Karpas-422 (cell line): ENCODE measurements around the gene CEBPZ. TPM values are rescaled to one million over a fixed set of nuclear protein-coding genes. Genes with fewer than 3 reads are reported as not detected.
A peak's percentile ranks its signal among the peaks of the same experiment; 100 is the strongest.

Source experiments
- DNase-seq: peaks from one replicate; pipeline ENCODE4 v3.0.0-alpha.2; 2015
- H2AFZ ChIP-seq: fragments of 200-600 bp; sonication (generic); 2 replicates; pipeline ENCODE4 v1.6.1; 2014; ENCODE audit warnings: antibody characterized with exemption, low read length, mixed read lengths
- H3K27ac ChIP-seq: fragments of 200-600 bp; sonication (generic); 2 replicates; pipeline ENCODE4 v1.5.1; 2014; ENCODE audit warnings: mild to moderate bottlenecking, low read length, moderate library complexity
- H3K27me3 ChIP-seq: fragments of 200-600 bp; sonication (generic); 2 replicates; pipeline ENCODE4 v1.6.1; 2014; ENCODE audit warnings: low read length, mixed read lengths
- H3K36me3 ChIP-seq: fragments of 200-600 bp; sonication (generic); 2 replicates; pipeline ENCODE4 v1.6.1; 2014; ENCODE audit warnings: low read length, mixed read lengths; ENCODE audit not compliant: insufficient read depth
- H3K4me1 ChIP-seq: fragments of 200-600 bp; sonication (generic); 2 replicates; pipeline ENCODE4 v1.6.1; 2014; ENCODE audit warnings: mild to moderate bottlenecking, low read length, mixed read lengths
- H3K4me2 ChIP-seq: fragments of 200-600 bp; sonication (generic); 2 replicates; pipeline ENCODE4 v1.6.1; 2014; ENCODE audit warnings: low read length, low read depth, mild to moderate bottlenecking; ENCODE audit not compliant: poor library complexity, severe bottlenecking
- H3K4me3 ChIP-seq: fragments of 200-600 bp; sonication (generic); 2 replicates; pipeline ENCODE4 v1.5.1; 2014; ENCODE audit warnings: mild to moderate bottlenecking, antibody characterized with exemption, low read length, mixed read lengths
- H3K79me2 ChIP-seq: fragments of 200-600 bp; sonication (generic); 2 replicates; pipeline ENCODE4 v1.6.1; 2014; ENCODE audit warnings: mild to moderate bottlenecking, low read length, mixed read lengths
- H3K9ac ChIP-seq: fragments of 200-600 bp; sonication (generic); 2 replicates; pipeline ENCODE4 v1.6.0; 2014; ENCODE audit warnings: low read length
- H3K9me2 ChIP-seq: fragments of 200-600 bp; sonication (generic), shearing (Covaris generic); replicated peaks from 2 replicates; pipeline ENCODE4 v1.6.0; 2014; ENCODE audit warnings: mild to moderate bottlenecking, low read length, moderate library complexity; ENCODE audit not compliant: insufficient read depth
- H3K9me3 ChIP-seq: fragments of 300-700, 200-600 bp; sonication (generic); 2 replicates; pipeline ENCODE4 v1.6.1; 2014; ENCODE audit warnings: low read length, mixed read lengths
- H4K20me1 ChIP-seq: fragments of 200-600 bp; sonication (generic); 2 replicates; pipeline ENCODE4 v1.6.1; 2014; ENCODE audit warnings: mild to moderate bottlenecking, antibody characterized with exemption, low read length, low read depth; ENCODE audit not compliant: insufficient read depth
- total RNA-seq: library from RNA; depleted of rRNA; stranded (reverse); fragments of >200 nt; shearing (Covaris generic); gene quantifications from 2 replicates; pipeline ENCODE4 v1.2.3, GENCODE V29; 2014; ENCODE audit warnings: low replicate concordance; rRNA removed

CEBPZ gene, protein sequence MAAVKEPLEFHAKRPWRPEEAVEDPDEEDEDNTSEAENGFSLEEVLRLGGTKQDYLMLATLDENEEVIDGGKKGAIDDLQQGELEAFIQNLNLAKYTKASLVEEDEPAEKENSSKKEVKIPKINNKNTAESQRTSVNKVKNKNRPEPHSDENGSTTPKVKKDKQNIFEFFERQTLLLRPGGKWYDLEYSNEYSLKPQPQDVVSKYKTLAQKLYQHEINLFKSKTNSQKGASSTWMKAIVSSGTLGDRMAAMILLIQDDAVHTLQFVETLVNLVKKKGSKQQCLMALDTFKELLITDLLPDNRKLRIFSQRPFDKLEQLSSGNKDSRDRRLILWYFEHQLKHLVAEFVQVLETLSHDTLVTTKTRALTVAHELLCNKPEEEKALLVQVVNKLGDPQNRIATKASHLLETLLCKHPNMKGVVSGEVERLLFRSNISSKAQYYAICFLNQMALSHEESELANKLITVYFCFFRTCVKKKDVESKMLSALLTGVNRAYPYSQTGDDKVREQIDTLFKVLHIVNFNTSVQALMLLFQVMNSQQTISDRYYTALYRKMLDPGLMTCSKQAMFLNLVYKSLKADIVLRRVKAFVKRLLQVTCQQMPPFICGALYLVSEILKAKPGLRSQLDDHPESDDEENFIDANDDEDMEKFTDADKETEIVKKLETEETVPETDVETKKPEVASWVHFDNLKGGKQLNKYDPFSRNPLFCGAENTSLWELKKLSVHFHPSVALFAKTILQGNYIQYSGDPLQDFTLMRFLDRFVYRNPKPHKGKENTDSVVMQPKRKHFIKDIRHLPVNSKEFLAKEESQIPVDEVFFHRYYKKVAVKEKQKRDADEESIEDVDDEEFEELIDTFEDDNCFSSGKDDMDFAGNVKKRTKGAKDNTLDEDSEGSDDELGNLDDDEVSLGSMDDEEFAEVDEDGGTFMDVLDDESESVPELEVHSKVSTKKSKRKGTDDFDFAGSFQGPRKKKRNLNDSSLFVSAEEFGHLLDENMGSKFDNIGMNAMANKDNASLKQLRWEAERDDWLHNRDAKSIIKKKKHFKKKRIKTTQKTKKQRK
- 38.5 and 48.2 TPM in 2 replicates for total RNA-seq

DNA sequence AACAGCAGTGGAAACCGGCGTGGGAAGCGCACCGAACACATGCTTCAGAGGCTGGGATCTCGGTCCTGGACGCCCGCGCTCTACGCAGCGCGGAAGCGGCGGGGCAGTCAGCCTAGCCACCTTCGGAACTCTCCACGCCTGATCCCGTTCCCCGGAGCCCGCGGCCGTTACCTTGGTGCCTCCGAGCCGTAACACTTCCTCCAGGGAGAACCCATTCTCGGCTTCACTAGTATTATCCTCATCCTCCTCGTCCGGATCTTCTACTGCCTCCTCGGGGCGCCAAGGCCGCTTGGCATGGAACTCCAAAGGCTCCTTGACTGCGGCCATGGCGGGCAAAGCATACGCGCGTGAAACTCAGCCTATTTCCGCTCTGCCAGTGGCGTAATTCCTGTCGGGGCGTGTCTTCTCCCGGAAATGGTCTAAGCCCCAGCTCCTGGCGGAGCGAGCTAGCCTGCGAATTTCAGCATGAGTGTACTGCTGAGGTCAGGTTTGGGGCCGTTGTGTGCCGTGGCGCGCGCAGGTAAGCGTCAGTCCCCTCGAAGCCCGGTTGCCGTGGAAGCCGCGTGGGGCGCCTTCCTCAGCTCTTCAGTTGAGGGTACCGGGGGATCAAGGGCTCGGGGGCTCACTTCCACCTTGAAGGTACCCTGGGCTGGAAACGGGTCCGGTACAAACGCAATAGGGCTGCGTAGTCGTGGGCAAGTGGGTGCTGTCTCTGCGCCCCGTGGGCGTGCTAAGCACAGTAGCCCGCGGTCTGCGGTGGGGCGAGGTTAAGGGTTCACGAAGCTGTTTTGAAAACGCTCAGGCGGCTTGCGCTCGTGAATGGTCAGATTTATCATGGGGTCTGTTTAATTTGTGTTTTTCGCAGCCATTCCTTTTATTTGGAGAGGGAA lies at the start of gene CEBPZ, which contains the start of gene NDUFAF7:
CEBPZ (minus strand) TSS at position 356 of the 890 bp plus-strand sequence; CDS start at position 327, 29 bp downstream.
NDUFAF7 (plus strand) TSS at position 418 of the 890 bp plus-strand sequence; CDS start at position 466, 48 bp downstream.
- Histone ChIP-seq H3K36me3 (peaks cover 38% of the 10 kb centered on the region), H3K9ac (peak within 1 kb of the TSS; percentile 86), H3K4me3 (peak within 1 kb of the TSS; percentile 93), H3K9me2 (no peaks in the 10 kb centered on the region), H3K79me2 (peaks cover 97% of the 10 kb centered on the region), H3K27ac (peak within 1 kb of the TSS; percentile 58), H3K4me2 (peak within 1 kb of the TSS; percentile 96), H2AFZ (peak within 1 kb of the TSS; percentile 93), H3K27me3 (no peaks in the 10 kb centered on the region), H4K20me1 (peaks cover 34% of the 10 kb centered on the region), H3K4me1 (peaks cover 36% of the 10 kb centered on the region), H3K9me3 (no peaks in the 10 kb centered on the region)
- peak; percentile 96 for DNase-seq

DNA sequence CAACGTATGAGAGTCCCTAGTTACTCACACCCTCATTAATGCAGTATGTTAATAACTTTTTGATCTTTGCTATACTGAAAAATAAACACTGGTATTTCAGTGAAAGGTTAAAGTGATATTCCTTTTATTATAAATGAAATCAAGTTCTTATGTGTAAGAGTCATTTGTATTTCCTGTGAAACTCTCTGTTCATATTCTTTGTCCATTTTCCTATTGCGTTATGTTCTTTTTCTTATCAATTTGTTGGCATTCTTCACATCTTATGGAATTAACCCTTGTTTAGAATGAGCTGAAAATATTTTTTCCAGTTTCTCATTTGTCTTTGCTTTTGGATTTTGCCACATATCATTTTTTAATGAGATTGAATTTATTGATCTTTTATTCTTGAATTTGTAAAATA lies 44.9 kb upstream of the CEBPZ start:
- H3K79me2 ChIP-seq: no peaks in the 10 kb centered on the region
- peaks cover 6% of the 10 kb centered on the region; the same call in 1 of the 2 replicates for H3K36me3 ChIP-seq
- no peak for DNase-seq
- H3K9me3 ChIP-seq: no peaks in the 10 kb centered on the region
- H3K9me2 ChIP-seq: no peaks in the 10 kb centered on the region
- H3K9ac ChIP-seq: no peak overlapping the region
- no peaks in the 10 kb centered on the region for H4K20me1 ChIP-seq
- H3K4me3 ChIP-seq: no peak overlapping the region
- no peak overlapping the region for H2AFZ ChIP-seq
- no peaks in the 10 kb centered on the region for H3K4me1 ChIP-seq
- H3K27ac ChIP-seq: no peak overlapping the region
- H3K4me2 ChIP-seq: no peak overlapping the region
- H3K27me3 ChIP-seq: no peaks in the 10 kb centered on the region

DNA sequence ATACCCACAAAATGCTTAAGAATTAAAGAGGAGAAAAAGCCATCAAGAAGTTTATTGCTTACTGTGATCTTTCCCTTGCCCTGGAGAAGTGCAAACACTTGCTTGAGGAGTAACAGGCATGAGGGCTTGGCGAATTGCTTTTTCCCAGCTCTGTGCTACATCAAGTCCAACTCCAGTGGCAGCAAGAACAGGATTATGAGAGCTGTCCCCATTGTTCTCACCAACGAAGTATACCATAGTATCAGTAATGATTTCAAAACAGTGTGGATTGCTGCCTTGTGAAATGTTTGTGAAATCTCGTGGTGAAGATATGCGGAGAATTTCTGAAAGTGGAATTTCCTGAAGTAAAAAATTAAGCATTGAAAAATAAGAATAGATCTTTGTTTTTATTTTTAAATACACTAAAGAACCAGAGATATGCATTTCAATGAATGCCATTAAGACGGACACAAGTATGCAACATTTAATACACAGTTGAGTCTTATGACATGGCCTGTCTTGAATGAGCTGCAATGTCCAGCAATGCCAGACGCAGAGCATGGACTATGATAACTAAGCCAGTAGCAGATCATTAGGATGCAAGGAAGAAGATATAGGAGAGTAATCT lies 43.1 kb upstream of the CEBPZ start:
- Histone ChIP-seq H3K9ac (no peak overlapping the region), H3K36me3 (no peaks in the 10 kb centered on the region), H3K9me3 (no peaks in the 10 kb centered on the region), H3K9me2 (no peaks in the 10 kb centered on the region), H4K20me1 (no peaks in the 10 kb centered on the region), H3K27me3 (no peaks in the 10 kb centered on the region), H3K27ac (no peak overlapping the region), H2AFZ (no peak overlapping the region), H3K4me2 (no peak overlapping the region), H3K4me3 (no peak overlapping the region), H3K4me1 (no peaks in the 10 kb centered on the region), H3K79me2 (no peaks in the 10 kb centered on the region)
- no peak for DNase-seq

DNA sequence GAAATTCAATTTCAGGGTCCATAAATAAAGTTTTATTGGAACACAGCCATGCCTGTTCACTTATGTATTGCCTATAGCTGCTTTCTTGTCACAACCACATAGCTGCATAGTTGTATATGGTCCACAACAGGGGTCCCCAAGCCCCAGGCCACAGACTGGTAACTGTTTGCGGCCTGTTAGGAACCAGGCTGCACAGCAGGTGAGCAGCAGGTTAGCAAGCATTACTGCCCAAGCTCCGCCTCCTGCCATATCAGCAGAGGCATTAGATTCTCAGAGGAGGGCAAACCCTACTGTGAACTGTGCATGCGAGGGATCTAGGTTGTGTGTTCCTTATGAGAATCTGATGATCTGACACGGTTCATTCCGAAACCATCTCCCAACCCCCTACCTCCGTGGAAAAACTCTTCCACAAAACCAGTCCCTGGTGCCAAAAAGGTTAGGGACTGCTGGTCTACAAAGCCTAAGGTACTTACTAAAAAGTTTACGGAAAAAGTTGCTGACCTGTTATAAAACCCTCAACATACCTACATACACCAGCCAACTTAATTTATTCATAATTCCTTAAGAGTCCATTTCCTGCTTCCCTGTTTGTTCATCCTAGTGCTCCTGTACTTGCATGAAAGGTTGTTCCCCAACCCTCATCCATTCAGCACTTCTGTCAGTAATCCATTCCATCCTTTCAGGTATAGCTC lies 40.1 kb upstream of the CEBPZ start:
- no peak overlapping the region for H3K4me3 ChIP-seq
- H3K9ac ChIP-seq: no peak overlapping the region
- no peak overlapping the region for H3K27ac ChIP-seq
- no peaks in the 10 kb centered on the region for H4K20me1 ChIP-seq
- no peaks in the 10 kb centered on the region for H3K79me2 ChIP-seq
- H2AFZ ChIP-seq: no peak overlapping the region
- no peaks in the 10 kb centered on the region for H3K9me3 ChIP-seq
- no peaks in the 10 kb centered on the region for H3K27me3 ChIP-seq
- no peak for DNase-seq
- H3K4me1 ChIP-seq: no peaks in the 10 kb centered on the region
- H3K36me3 ChIP-seq: no peaks in the 10 kb centered on the region
- no peaks in the 10 kb centered on the region for H3K9me2 ChIP-seq
- H3K4me2 ChIP-seq: no peak overlapping the region

DNA sequence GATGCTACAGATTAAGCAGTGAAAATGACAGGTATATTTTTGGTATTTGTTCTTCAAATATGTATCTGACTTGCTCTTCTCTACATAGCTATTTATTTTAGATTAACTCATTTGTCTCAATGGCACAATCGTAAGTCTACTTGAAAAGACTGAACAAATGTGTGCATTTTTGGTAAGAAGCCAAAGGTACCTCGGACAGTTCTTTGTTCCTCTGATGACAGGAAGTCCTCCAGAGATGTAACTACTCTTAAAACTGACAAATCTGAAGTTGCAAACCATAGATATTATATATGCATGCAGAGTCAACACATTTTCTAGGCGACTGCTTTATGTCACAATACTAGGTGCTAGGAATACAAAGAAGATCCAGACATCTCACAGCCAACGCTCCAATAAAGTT lies 36.7 kb upstream of the CEBPZ start:
- Histone ChIP-seq H3K9me2 (no peaks in the 10 kb centered on the region), H3K4me2 (no peak overlapping the region), H3K27ac (no peak overlapping the region), H3K4me1 (peaks cover 3% of the 10 kb centered on the region; the same call in 1 of the 2 replicates), H3K9ac (no peak overlapping the region), H3K79me2 (no peaks in the 10 kb centered on the region), H4K20me1 (no peaks in the 10 kb centered on the region), H2AFZ (no peak overlapping the region), H3K36me3 (0 out of 2 replicates have a peak, but pooled peaks cover 6% of the 10 kb centered on the region), H3K9me3 (no peaks in the 10 kb centered on the region), H3K27me3 (no peaks in the 10 kb centered on the region), H3K4me3 (no peak overlapping the region)
- DNase-seq: no peak

DNA sequence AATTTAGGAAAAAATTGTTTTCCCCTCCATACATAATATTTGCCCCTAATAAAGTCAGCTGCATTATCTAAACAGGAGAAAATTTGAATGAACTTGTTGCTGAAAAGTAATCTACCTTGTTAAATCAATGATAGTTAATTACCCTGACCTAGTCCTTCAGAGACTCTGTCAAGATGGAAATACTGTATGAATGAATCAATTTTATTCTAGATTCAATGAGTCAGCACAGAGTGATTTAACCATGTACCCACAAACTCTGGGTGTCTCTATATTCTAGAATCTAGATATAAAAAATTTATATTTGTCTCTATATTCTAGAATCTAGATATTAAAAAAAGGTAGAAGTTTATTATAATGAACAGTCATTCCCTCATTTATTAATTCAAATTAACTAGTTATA lies 36.3 kb upstream of the CEBPZ start:
- no peak for DNase-seq
- Histone ChIP-seq H3K9me3 (no peaks in the 10 kb centered on the region), H3K4me3 (no peak overlapping the region), H3K9ac (no peak overlapping the region), H3K79me2 (no peaks in the 10 kb centered on the region), H3K27ac (no peak overlapping the region), H2AFZ (no peak overlapping the region), H3K36me3 (0 out of 2 replicates have a peak, but pooled peaks cover 6% of the 10 kb centered on the region), H4K20me1 (no peaks in the 10 kb centered on the region), H3K4me2 (no peak overlapping the region), H3K27me3 (no peaks in the 10 kb centered on the region), H3K9me2 (no peaks in the 10 kb centered on the region), H3K4me1 (peaks cover 8% of the 10 kb centered on the region)

DNA sequence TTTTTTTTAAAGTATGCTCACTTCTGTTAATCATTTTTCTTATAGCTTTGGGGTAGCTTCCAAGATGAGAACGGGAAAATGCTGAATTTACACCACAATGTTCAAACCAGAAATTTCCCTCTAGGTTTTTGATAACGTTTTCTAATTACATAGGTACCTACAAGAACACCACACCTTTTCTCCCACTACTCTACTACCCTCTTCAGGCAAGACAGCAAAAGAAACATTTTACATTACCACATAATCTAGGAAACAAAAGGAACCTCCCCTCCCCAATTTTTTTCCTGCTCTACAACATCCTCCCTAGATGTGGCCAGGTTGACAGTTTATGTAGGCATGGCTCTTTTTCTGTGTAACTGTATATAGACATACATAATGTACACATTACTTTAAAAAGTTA lies 32.4 kb upstream of the CEBPZ start:
- Histone ChIP-seq H3K27ac (no peak overlapping the region), H2AFZ (no peak overlapping the region), H3K4me3 (no peak overlapping the region), H3K79me2 (no peaks in the 10 kb centered on the region), H3K4me2 (no peak overlapping the region), H4K20me1 (no peaks in the 10 kb centered on the region), H3K36me3 (0 out of 2 replicates have a peak, but pooled peaks cover 12% of the 10 kb centered on the region), H3K27me3 (no peaks in the 10 kb centered on the region), H3K4me1 (peaks cover 22% of the 10 kb centered on the region), H3K9me3 (no peaks in the 10 kb centered on the region), H3K9me2 (no peaks in the 10 kb centered on the region), H3K9ac (no peak overlapping the region)
- no peak for DNase-seq
